Measurements from ENCODE around the gene PDE8B.

Gene PDE8B, protein sequence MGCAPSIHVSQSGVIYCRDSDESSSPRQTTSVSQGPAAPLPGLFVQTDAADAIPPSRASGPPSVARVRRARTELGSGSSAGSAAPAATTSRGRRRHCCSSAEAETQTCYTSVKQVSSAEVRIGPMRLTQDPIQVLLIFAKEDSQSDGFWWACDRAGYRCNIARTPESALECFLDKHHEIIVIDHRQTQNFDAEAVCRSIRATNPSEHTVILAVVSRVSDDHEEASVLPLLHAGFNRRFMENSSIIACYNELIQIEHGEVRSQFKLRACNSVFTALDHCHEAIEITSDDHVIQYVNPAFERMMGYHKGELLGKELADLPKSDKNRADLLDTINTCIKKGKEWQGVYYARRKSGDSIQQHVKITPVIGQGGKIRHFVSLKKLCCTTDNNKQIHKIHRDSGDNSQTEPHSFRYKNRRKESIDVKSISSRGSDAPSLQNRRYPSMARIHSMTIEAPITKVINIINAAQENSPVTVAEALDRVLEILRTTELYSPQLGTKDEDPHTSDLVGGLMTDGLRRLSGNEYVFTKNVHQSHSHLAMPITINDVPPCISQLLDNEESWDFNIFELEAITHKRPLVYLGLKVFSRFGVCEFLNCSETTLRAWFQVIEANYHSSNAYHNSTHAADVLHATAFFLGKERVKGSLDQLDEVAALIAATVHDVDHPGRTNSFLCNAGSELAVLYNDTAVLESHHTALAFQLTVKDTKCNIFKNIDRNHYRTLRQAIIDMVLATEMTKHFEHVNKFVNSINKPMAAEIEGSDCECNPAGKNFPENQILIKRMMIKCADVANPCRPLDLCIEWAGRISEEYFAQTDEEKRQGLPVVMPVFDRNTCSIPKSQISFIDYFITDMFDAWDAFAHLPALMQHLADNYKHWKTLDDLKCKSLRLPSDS

DNA sequence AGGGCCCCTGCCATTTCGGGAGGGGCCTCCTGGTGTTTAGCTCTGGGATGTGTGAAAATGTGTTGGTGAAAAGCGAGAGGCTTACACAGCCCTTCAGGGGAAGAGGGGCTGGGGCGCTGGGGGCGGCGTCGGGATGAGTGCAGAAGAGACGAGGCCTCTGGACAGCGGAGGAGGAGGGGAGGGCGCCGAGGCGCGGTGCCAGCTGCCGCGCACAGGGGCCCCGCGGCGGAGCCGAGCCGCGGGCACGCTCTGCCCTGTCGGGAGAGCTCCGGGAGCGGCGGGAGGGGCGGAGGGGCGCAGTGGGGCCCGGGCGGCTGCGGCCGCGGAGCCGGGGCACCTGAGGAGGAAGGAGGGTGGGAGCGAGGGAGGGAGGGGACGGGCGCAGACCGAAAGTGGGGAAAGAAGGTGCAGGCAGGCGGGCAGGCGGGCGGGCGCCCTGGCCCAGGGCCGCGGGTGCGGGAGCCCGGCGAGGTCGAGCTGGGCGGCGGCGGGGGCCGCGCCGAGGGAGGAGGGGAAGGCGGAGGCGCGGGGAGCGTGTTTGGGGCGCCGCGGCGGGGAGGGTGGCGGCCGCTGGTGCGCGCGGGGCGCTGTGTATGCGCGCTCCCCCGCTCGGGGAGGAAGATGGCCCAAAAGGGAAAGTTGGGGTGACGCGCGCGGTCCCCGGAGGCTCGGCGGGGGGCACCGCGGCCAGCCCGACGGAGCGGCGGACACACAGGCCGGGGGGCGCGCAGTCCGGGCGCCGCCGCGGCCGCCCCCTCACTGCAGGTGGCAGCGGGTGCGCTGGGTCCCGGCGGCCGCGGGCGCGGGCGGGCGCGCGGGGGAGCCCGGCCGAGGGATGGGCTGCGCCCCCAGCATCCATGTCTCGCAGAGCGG is at the start of gene PDE8B:
Gene PDE8B (plus strand): TSS at position 590 of the 873 bp plus-strand sequence. CDS start 246 bp downstream, at position 836.
- peak; percentile 3 to 15 for DNase-seq

DNA sequence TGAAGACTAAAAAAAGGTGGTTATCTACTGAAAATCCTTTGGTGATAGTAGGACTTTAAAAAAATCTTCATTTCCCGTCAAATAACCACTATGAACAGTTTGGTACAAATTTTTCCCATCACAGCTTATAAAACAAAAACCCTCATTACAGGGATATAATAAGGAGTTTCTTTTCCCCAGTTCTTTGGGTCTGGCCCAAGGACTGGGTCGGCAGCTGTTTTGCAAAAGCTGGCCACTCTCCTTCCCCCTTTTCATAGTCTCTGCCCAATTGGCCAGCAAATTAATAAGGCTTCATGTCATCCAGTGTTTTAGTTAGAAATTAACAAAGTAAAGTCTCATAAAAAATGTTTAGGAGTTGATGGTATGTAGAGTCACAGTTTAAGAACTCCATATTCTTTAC is 47.0 kb upstream of the PDE8B start:
- no peak for DNase-seq

DNA sequence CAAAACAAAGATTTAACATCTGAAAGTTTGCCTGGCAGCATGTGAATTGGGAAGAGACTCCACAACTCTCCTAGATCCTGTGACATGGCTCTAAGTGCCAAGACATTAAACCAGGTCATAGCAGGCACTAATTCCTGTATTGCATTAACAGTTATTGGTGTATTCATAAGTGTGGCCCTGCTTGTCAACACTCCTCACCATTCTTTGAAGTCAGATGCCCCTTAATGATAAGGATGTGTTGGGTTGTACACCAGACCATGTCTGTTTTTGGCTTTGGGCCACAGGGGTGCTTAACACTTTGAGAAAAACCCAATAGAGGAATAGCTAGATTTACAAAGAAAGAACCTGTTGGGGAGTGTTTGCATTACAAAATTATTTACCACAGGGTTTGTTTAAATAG is 43.4 kb upstream of the PDE8B start:
- no peak for DNase-seq

DNA sequence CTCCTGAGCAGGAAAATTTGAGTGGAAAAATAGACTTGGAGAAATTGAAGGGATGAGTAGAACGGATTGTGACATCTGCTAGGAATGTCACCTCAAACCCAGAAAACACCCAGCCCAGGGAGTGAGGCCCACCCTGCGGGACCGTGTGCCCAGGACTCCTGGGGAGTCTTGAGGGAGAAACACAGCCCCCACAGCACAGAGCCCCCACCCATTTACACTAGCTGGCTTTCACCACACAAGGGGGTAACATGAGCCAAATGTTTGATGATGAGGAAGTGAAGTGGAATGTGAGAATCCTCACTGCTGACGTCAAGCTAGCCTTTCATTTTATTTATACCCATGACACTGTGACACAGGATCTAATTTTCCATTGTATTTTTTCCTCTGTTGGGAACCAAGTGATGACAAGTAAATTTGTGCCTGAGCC is 42.8 kb upstream of the PDE8B start:
- no peak for DNase-seq

DNA sequence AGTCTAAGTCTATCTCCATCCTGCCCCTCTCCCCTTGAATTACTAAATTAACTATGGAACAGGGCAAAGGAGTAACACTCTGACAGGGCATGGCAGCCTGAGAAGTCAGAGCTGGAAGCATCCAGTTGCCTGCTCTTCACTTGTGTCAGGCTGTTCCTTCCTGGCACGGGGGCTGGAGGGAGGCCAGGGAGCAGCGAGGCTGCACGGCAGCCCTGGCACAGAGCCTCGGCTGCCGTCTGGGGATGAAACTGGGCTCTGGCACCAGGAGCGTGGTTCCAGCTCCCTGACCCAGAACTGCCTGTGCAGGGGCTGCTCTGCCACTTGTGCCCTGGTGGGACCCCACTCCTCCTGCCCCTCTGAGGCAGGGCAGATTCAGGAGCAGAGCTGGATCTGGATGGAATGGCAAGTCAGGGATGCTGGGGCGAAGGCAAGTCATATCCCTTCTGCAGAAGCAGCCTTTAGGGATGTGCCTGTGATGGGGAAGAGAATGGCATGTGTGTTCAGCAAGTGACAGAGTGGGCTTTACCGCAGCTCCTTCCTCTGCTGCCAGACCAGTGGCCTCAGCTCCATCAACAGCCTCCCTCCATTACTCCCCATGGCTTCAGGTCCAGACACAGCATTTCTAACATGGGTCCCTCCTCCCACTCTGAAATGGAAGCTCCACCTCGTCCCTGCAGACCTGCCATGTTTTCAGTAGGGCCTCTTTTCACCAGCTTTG is 42.2 kb upstream of the PDE8B start:
- no peak for DNase-seq

DNA sequence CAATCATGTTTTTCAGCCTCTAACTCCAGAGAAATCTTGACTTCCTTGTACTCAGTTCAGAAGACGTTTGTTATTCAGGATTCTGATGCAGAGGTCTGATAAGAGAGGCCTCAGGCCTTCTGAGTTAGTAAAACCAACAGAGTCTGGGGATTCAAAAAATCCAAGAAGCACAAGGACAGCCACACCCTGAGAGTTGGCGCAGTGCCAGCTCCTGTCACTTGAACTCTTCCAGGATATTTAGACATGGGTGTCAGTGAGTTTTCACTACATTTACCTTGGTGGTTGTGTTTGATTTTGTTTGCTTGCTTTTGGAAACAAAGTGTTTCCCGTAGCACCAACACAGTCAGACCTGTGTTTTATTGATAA is 41.6 kb upstream of the PDE8B start:
- no peak for DNase-seq

DNA sequence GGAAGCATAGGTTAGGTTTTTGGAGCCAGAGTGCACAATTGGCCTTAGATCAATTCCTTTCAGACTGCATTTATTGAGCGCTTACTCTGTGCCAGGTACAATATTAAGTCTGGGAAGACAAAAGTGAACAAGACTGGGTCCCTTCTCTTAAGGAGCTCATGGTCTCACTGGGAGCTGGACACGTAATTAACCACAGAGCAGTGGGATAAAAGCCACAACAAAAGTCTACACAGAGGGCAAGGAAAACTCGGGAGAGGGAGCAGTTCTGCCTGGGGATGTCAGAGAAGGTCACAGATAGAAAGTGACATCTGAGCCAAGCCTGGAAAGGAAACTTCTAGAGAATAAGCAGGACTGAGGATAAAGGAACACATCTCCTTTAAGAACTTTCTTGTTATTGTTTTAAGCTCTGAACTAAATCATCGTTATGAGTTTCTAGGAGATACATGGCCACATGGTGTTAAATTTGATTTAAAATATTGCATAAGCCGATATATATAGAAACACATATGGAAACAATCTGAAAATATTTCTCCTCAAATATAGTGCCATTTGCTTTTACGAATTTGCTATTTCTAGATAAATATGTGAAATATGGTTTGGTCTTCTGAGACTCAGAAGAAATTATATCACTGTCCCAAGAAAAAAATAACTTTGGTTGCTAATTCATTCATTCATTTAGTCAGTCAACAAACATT is 40.1 kb upstream of the PDE8B start:
- no peak for DNase-seq

DNA sequence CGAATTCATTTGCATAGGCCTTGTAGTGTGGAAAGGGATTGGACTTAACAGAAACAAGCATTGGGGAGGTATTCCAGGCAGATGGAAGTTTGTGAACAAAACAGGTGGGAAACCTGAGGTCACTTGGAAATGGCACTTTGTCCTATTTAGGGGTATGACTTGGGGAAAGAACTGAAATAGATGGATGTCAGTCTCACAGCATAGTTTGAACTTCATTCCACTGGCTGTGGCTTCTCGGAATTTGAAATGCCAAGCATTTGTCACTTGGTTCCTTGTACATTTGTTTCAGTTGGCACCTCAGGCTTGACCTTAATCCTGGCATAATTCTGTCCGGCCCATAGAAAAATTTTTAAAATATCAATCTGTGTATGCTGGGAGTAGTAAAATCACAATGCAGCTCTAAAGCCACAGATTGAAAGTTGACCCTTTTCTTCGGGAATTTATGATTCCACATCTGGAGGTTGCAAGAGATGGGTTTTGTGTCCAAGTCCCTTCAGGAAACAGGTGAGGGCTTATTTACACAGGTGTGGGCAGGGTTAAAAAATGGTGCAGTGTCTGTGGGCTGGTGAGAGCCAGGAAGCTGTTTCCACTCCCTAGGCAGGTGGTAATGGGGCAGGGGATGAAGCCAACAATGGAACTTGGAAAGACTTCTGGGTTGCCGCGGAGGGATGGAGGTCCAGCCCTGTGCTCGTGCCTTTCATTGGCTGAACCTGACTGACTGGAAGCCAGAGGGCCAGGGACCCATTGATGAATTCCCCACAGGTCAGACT is 39.2 kb upstream of the PDE8B start:
- peak; percentile 0 to 35 for DNase-seq

DNA sequence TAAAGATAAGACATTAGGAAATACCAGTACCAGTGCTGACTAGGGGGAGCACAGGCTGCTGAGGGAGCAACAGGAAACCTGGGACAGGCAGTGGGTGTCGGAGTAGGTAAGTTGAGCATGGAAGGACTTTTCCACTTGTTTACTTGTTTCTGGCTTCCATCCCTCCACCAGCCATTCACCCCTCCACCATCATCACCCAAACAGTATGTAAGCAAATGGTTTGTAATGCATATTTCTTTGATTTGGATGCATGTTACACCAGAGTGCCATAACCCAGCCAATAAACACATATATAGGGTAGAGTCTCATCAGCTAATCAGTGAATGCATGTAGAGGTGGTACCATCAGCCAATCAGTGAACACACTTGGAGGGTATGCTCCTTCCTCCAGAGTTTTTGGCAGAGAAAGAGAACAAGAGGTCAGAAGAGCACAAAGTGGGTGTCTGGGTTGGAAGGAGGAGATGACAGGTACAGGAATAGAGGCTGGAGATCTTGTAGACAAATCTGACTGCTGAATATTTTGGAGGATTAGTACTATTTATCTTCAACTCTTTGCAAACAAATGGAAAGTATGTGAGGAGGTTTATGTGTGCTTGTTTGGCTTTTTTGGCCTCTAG is 37.7 kb upstream of the PDE8B start:
- no peak for DNase-seq

DNA sequence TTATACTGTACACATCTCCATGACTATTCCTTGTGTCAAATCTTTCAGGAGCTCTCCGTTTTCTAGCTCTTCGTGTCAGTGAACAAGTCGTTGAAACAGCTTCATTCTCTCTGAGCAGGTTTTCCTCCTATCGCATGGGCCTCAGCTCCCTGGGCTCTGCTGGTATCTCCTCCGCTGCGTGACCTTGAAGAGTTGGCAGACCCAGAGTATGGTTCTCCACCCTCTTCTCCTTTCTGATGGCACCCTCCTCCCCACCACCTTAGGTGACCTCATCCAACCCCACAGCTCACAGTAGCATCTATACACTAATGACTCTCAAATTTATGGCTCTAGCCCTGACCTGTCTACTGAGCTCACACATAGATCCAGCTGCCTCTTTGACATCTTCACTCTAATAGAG is 36.0 kb upstream of the PDE8B start:
- no peak for DNase-seq

DNA sequence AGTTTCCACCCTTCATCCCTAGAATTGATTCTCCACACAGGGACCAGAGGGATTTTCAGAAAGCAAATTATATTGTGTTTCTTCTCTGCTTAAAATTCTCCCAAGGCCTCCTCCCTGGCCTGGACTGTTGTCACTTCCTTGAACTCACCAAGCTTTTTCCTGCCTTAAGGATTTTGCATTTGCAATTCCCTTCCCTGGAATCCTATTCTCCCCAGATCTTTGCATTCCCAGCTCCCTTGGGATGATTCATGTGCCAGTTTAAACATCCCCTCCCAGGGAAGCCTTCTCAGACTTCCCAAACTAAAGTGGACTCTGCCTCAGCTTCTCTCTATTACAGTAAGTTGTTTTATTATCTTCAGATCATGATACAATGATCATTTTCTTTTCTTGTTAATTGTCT is 35.2 kb upstream of the PDE8B start:
- DNase-seq = no peak

DNA sequence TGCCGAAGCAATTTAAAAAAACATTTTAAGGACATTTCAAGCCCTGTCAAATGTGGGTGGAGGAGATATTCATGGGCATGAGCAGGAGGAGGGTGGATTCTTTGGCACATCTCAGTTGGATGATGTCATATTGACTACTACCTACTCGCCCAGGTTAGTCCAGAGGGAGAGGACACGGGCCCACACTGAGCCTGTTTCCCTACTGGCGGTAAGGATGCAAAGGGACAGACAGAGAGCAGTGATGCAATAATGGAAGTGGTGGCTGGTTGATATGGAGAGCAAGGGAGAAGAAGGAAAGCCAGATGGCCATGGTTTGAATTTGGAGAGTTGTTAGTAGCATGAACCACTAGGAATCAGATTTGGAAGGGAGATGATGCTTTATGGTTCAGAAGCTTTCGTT is 34.1 kb upstream of the PDE8B start:
- DNase-seq = no peak

DNA sequence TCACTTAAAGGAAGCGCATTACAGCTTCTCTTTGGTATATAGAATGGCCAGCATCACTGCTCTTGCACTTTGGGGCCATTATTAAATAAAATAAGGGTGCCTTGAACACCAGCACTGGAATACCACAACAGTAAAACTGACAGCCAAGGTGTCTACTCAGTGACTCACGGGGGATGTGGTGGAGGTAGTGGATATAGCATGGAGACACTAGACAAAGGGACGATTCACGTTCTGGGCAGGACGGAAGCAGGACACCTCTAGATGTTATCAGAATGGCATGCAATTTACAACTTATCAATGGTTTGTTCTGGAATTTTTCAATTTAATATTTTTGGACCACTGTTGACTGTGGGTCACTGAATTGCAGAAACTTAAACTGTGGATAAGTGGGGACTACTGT is 32.9 kb upstream of the PDE8B start:
- DNase-seq = no peak

DNA sequence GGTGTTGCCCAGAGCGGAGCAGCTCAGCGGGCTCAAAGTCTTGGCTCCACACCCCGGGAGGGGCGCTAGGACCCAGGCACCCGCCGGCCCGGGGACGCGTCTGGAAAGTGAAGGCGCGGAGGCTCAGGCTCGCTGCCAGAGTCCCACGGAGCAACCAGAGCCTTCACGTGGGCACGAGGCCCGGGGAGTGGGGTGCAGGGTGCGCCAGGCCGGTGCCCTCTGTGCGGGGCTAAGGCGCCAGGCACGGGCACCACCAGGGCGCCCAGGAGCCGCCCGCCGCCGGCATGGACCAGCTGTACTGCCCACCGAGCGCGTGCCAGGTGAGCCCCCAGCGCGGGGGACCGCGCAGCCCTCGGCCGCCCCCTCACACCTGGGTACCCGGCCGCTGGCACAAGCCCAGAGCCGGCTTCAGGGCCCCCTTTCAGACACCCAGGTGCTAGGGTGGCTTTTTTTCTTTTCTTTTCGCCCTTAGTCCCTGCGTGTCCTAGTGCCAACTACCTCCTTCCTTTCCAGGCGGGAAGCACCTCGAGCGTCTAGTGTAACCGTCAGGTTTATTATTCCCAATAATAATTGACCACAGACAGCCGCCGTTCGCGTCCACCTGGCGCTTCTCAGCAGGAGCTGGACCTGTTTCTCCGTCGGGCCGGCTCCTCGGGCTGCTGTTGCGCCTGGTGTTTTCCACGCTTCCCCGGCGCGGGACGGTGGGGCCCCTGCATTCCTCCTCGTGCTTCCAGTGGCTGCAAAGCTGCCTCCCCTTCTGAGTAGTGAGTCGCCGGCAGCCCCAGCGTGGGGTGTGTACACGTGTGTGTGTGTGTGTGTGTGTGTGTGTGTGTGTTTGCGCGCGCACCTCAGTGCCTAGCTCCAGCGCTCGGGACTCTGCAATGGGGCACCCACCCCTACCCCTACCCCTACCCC is 30.1 kb upstream of the PDE8B start:
- DNase-seq = peak; percentile 11 to 38

DNA sequence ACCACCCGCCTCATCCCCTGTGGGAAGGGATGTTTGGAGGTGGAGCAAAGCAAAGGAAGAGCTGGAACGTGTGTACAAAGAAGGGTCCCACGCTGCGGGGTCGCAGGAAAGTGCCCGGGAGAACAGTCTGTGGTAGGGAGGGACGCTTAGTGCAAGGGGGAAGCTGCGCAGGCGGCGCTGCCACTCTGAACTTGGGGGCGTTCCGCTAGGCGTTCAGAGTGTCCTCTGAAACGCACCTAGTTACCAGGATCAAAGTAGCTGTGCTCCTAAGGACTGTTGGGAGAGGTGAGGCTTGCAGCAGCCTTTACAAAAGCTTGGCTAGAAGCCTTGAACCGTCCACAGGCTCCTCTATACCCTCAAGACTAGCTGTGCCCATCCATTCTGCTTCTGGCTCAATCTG is 29.3 kb upstream of the PDE8B start:
- no peak for DNase-seq

DNA sequence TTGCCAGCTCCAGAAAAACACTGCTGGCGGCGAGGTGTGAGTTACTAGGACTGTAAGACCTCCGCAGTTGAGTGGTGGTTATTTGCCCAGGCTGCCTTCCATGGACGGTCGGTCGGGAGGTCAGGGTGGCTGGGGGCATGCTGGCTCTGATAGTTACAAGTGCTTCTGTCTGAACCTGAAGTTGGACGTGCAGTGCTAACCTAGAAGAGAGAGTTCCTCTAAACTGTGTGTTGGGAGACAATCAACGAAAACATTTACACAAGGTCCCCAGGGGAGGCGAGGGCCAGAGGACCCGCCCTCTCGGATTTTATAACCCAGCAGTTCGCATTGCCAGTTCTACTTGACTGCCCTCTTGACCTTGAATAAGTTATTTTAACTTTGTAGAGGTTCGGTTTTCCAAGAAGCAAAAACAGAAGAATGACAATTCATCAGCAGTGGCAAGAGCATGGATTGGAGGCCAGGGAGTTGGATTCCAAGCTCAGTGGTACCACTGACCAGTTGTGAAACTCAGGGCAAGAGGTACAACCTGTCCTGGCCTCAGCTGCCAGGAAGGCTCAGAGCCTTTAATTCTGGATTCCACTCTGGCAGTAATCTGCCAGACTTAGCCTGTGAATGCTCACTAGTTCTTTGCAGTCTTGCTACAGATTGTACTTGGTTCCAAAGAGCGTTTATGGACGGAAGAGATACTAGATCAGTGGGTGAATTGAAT is 28.7 kb upstream of the PDE8B start:
- DNase-seq = no peak

DNA sequence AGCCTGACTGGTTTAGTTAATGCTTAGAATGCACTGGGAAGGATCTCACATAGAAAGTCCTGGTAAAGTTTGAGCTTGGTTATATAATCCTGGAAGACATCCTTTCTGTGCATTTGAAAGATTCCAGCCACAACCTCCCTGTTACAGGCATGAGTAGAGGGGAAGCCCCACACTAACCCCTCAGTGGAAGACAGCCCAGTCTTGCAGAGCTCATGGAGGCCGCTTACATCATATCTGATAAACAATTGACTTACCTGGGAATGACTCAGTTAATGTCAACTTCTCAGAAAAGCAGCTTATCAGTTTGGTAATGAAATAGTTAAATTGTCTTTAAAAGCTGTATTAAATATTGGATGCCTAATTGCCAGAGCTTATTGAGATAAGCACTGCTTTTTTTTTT is 28.1 kb upstream of the PDE8B start:
- no peak for DNase-seq

DNA sequence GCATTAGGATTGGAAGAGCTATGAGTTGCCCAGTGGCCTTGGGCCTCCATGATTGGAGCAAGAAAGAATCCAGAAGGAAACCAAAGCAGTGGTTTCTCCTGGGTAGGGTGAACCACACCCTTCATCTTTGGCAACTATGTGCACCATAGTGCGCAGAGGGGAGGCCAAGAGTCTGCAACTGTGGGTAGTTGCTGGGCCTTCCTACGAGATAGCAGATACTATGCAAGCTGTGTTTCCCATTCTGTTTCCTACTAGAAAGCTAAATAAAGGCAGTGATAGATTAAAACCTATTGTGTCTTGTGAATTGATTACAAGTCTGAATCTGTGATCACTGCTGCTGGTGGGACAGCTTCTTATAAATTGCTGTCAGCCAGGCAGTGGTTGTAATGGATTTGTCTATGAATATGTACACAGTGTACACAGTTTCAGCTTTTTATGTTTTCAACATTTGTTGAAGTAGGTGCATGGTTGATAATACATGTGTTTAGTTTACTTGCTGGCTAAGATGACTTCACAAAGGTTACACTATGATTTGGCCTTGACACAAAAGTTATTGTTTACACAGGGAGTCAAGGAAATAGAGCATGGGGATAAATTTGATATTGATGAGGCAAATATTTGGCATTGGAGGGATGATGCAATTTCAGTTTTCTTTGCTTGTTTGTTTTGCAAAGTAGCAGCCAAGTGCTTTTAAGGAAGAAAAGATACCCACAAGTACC is 23.7 kb upstream of the PDE8B start:
- DNase-seq = no peak

All from NCI-H2081 (cell line).